ENCODE data around the gene BABAM2. TPM values are rescaled to one million over a fixed set of nuclear protein-coding genes. Genes with fewer than 3 reads are reported as not detected.

Gene BABAM2
- total RNA-seq, 1 donor from 2014 or later = 43.5 TPM

- no peak for TF ChIP-seq CTCF (IDR thresholded peaks at IDR 0.05; ENCODE audit: unreplicated experiment)
- H3K27ac Mint-ChIP-seq = no peak overlapping the region
- H3K4me1 Mint-ChIP-seq = peaks cover 41% of the 10 kb centered on the region
- H3K27me3 Mint-ChIP-seq (ENCODE audit: low read depth) = no peaks in the 10 kb centered on the region
- no peak overlapping the region for H3K4me3 Mint-ChIP-seq
- no peak for DNase-seq (ENCODE audit: low spot score in 2 of 2, unreplicated experiment in 2 of 2)
- H3K9me3 Mint-ChIP-seq = no peaks in the 10 kb centered on the region
- no peaks in the 10 kb centered on the region for H3K36me3 Mint-ChIP-seq
These were observed 473.3 kb downstream of the BABAM2 start for GRCh38 chr2:28363686-28364280.

- no peak overlapping the region for H3K4me3 Mint-ChIP-seq
- peaks cover 43% of the 10 kb centered on the region for H3K4me1 Mint-ChIP-seq
These were observed 474.1 kb downstream of the BABAM2 start for GRCh38 chr2:28364610-28365009.

GRCh38 chr2:28365158-28365557, 474.6 kb downstream of the BABAM2 start:
- Mint-ChIP-seq H3K4me3 (no peak overlapping the region), H3K27ac (peak overlapping the region; percentile 13), H3K4me1 (peaks cover 43% of the 10 kb centered on the region), H3K36me3 (no peaks in the 10 kb centered on the region), H3K9me3 (no peaks in the 10 kb centered on the region), H3K27me3 (ENCODE audit: low read depth) (no peaks in the 10 kb centered on the region)
- no peak for TF ChIP-seq CTCF (IDR thresholded peaks at IDR 0.05; ENCODE audit: unreplicated experiment)
- no peak for DNase-seq (ENCODE audit: low spot score in 2 of 2, unreplicated experiment in 2 of 2)

More at GRCh38 chr2:28364610-28365009, 474.1 kb downstream of the BABAM2 start:
- Mint-ChIP-seq H3K27me3 (ENCODE audit: low read depth) (no peaks in the 10 kb centered on the region), H3K9me3 (no peaks in the 10 kb centered on the region), H3K27ac (no peak overlapping the region), H3K36me3 (no peaks in the 10 kb centered on the region)
- DNase-seq (ENCODE audit: low spot score in 2 of 2, unreplicated experiment in 2 of 2) = no peak
- no peak for TF ChIP-seq CTCF (IDR thresholded peaks at IDR 0.05; ENCODE audit: unreplicated experiment)

GRCh38 chr2:28366149-28366495, 475.6 kb downstream of the BABAM2 start:
- no peak for TF ChIP-seq CTCF (IDR thresholded peaks at IDR 0.05; ENCODE audit: unreplicated experiment)
- Mint-ChIP-seq H3K27me3 (ENCODE audit: low read depth) (no peaks in the 10 kb centered on the region), H3K4me1 (peaks cover 43% of the 10 kb centered on the region), H3K9me3 (peaks cover 2% of the 10 kb centered on the region), H3K27ac (peak overlapping the region; percentile 47), H3K36me3 (no peaks in the 10 kb centered on the region), H3K4me3 (no peak overlapping the region)
- no peak for DNase-seq (ENCODE audit: low spot score in 2 of 2, unreplicated experiment in 2 of 2)

GRCh38 chr2:28366496-28367282, 476.2 kb downstream of the BABAM2 start:
- Mint-ChIP-seq H3K4me3 (no peak overlapping the region), H3K36me3 (no peaks in the 10 kb centered on the region), H3K27ac (peak overlapping the region; percentile 47), H3K9me3 (peaks cover 3% of the 10 kb centered on the region), H3K4me1 (peaks cover 43% of the 10 kb centered on the region), H3K27me3 (ENCODE audit: low read depth) (no peaks in the 10 kb centered on the region)
- DNase-seq (ENCODE audit: low spot score in 2 of 2, unreplicated experiment in 2 of 2) = no peak
- no peak for TF ChIP-seq CTCF (IDR thresholded peaks at IDR 0.05; ENCODE audit: unreplicated experiment)

Data from mesothelial cell of epicardium (in vitro differentiated cells).